Left colon (tissue), 2 donors: Measurements from ENCODE around the gene DLGAP4. TPM values are rescaled to one million over a fixed set of nuclear protein-coding genes. Genes with fewer than 3 reads are reported as not detected.
"Not testable (repeated sequence)": the region's sequence is repeated elsewhere in the genome, so short reads cannot be mapped to it uniquely, and the experiment has no call there.

Experiments
- ATAC-seq: fragments of 200-7000 bp; cut with Tn5 transposase; one replicate; pipeline ENCODE4 v1.9.1; 2020; ENCODE audit warnings: mild to moderate bottlenecking, moderate library complexity
- DNase-seq, 2 donors: peaks; one replicate each; pipeline ENCODE4 v3.0.0-alpha.2; 2020
- intact Hi-C, 2 donors: fragments of 100-400 bp; cut with DNase I in 1 of 2; cut with micrococcal nuclease in 1 of 2; formaldehyde crosslinking; loops; one replicate each; pipeline versions ENCODE4 v1.11.2 to v1.14.0; 2022; cut with DNase I, micrococcal nuclease
- total RNA-seq, 2 donors: library from RNA; stranded (reverse); fragmentation: NEBNext Ultra II Directional; extraction: Animal tissue kit (Norgen Biotek cat#: 25700); gene quantifications; one replicate each; pipeline ENCODE4 v1.2.1, GENCODE V29; 2021
- donor health status: DM: no; HTN: no; CAD: no.
- donor health status: DM: yes; HTN: yes; CAD: no.

DLGAP4 gene
- total RNA-seq, 2 donors from 2014 or later = 39.2 to 47.4 TPM

DNA sequence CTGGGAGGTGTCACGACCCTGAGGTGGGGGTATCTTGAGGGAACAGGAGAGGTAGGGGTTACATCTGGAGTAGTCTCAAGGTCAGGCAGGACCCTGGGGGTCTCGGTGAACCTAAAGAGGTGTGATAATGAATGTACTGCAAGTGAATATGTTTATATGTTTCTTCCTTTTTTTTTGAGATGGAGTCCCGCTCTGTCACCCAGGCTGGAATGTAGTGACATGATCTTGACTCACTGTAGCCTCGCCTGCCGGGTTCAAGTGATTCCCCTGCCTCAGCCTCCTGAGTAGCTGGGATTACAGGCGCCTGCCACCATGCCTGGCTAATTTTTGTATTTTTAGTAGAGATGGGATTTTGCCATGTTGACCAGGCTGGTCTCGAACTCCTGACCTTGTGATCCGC is 168.9 kb downstream of the DLGAP4 start:
- ATAC-seq, intact Hi-C loops, DNase-seq: not testable (repeated sequence)

GRCh38 chr20:36477475-36477874 is 171.3 kb downstream of the DLGAP4 start:
- no peak for ATAC-seq
- intact Hi-C loops = no loop called here

GRCh38 chr20:36478137-36478905 is 172.2 kb downstream of the DLGAP4 start:
- intact Hi-C loops = no loop called here
- ATAC-seq = no peak
- DNase-seq = no peak

More at GRCh38 chr20:36477475-36477874, 171.3 kb downstream of the DLGAP4 start:
- DNase-seq = no peak

DNA sequence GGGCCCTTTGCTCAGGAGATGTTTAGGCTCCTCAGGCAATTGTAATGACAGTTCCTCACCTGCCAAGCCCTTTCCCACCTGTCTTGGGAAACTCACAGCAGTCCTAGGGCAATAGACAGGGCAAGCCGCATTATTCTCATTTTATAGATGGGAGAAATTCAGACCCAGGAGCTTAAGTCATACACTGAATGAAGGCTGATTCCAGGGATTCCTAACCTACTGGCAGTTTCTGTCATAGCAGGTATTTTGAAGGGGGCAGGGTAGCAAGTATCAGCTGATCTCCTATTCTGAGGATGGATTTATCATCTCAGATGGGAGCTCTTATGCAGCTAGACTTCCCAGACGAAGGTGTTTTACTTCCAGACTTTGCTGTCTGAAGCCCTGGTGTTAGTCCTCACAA is 173.8 kb downstream of the DLGAP4 start:
- ATAC-seq (no peak), DNase-seq (no peak)
- intact Hi-C loops = no loop called here

DNA sequence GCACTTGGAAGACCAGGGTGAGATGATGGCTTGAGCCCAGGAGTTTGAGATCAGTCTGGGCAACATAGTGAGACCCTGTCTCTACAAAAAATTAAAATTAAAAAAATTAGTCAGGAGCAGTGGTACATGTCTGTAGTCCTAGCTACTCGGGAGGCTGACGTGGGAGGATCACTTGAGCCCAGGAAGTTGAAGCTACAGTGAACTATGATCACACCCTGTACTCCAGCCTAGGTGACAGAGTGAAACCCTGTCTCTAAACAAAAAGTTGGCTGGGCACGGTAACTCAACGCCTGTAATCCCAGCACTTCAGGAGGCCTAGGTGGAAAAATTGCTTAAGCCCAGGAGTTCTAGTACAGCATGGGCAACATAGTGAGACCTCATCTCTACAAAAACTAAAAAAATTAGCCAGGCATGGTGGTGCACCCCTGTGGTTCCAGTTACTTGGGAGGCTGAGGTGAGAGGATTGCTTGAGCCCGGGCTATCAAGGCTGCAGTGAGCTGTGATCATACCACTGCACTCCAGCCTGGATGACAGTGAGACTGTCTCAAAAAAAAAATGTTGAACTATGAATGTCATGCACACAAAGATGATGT is 174.4 kb downstream of the DLGAP4 start:
- DNase-seq (no peak), ATAC-seq (peak; percentile 29)
- intact Hi-C loops = no loop called here

DNA sequence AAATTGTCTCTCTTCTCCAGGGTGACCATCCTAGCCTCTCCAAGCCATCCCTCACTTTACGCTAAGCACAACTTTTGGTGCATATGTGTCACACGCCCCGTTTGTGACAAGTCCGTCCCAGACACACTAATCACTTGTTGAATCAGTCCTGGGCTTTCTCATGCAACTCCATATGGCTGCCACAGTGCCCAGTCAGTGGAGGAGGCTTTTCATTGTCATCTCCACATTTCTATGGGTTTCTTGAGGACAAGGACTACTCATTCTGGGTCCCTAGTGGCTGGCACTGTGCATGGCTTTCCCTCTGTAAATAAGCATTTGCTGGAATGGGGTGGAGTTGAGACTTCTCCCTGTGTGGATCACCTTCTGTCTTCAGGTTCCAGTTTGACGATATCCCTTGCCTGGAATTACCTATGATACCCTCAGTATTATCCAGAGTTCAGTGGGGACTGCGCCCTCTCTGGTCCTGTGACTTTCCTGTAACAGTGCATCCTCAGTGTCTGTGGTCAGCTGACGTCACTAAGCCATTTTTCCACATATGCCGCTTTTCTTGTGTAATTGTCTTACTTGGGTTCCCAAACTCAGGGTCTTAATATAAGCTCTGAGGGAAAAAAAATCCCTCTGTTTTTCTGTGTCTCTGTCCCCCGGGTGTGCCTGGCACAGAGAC is 175.4 kb downstream of the DLGAP4 start:
- DNase-seq = no peak
- peak; percentile 23 for ATAC-seq
- intact Hi-C loops = no loop called here

DNA sequence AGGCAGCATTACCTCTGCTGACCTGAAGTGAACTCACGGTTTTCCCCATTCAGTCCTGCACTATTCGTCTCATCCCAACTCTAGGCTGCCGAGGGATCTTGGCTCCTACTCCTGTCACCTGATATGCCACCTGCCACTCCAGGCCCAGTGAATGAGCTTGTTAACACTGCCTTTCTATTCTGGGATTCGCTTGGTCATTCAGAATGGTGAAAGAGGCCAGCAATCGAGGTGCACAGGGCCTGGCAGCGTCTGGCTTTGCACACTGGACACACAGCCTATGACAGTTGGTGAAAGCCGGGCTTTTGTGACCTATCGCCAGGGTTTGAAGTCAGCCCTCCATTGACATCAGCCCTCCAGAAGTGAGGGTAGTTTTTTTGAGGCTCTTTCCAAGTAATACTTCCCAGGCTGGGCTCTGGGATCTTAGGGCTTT is 175.9 kb downstream of the DLGAP4 start:
- DNase-seq (no peak), ATAC-seq (peak; percentile 14)
- intact Hi-C loops = no loop called here

- DNase-seq = no peak
- ATAC-seq = no peak
- intact Hi-C loops = no loop called here
Measured at GRCh38 chr20:36483209-36483918, 177.2 kb downstream of the DLGAP4 start.

GRCh38 chr20:36483919-36484808 is 178.0 kb downstream of the DLGAP4 start:
- DNase-seq (no peak), ATAC-seq (no peak)
- intact Hi-C loops = no loop called here

DNA sequence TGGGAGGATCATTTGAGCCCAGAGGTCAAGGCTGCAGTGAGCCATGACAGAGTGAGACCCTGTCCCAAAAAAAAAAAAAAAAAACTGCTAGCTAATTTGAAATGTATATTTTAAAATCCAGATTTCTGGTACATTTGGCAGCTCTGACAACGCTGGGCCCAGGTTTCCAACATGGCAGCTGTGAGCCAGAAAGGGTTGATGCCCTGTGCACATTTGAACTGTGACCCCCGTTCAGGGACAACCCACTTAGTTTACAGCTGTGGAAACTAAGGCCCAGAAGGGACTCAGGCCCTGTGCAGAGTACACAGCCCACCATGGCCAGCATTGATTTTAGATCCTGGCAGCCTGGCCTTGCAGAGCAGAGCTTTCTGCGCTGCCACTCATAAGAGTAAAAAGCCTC is 179.1 kb downstream of the DLGAP4 start:
- no peak for ATAC-seq
- intact Hi-C loops = no loop called here

DNA sequence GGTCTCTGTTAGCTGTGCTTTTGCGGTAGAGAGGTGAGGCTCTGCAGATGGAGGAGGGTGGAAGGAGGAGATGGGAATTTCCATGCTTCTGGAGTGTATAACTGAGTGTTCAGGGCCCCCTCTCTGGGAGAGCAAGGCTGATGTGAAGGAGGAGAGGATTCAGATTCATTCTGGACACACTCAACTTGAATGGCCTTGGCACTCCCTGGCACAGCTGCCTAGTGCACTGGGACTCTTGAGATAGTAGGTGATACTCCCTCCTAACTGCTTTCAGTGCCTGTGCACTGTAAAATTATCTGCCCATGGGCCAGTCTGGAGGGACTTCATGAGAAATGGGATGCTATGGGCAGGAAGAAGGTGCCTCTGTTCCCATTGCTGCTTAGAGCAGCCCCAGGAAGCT is 180.9 kb downstream of the DLGAP4 start:
- no peak for ATAC-seq
- DNase-seq = no peak
- intact Hi-C loops = no loop called here

More for the DNA sequence above, 179.1 kb downstream of the DLGAP4 start:
- DNase-seq = no peak

DNA sequence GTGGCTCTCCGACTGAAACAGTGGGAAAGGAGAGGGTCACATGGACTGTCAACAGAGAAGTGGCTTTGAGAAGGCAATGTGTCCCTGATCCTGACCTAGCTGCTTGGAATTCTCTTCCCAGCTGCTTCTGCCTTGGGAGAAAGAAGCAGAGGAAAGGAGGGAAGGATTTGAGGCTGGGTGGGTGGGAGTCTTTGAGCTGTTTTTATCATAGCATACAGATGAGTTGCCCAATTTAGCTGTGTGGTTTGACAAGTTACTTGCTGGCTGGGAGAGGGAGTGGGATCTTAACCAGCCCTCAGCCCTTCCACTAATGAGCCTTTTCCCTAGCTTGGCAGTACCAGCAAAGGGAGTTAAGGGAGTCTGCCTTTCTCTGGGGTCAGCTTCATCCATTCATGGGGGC is 184.1 kb downstream of the DLGAP4 start:
- ATAC-seq (no peak), DNase-seq (no peak)
- intact Hi-C loops = no loop called here

- DNase-seq (no peak), ATAC-seq (no peak)
- intact Hi-C loops = no loop called here
Measured at GRCh38 chr20:36491901-36492617, 185.9 kb downstream of the DLGAP4 start.

DNA sequence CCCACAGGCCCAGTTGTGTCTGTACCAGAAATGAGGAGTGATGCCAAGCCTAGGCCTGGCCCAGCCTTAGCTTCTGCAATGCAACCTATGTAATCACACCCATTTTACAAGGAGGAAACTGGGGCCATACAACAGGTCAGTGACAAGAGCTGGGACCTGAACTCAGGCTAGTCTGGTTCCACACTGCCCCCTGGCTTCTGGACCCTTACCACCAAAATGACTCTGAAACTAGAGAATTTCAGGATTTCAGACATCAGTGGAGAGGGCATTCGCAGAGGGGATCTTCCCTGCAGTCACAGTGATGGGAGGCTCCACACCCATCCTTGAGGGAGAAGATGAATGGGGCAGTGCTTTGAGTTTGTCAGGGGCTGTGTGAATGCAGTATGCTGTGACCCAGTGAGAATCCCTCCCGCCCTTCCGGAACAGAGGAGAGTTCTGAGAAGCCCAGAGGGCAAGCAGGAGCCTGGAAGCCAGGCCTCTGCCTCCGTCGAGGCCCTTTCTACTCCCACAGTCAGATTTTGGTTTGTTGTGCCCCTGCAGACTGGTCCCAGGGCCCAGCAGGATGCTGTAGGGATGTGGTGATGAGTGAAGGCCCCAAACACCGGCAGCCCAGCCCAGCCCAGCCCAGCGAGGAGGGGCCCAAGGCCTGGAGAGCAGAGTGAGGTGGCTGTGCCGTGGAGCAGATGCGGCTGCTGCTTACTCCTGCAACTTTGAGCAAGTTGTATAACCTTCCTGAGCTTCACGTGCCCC is 187.1 kb downstream of the DLGAP4 start:
- ATAC-seq = peak; percentile 88
- intact Hi-C loops = no loop called here
- DNase-seq = peak in 1 of 2 donors; percentile 40

DNA sequence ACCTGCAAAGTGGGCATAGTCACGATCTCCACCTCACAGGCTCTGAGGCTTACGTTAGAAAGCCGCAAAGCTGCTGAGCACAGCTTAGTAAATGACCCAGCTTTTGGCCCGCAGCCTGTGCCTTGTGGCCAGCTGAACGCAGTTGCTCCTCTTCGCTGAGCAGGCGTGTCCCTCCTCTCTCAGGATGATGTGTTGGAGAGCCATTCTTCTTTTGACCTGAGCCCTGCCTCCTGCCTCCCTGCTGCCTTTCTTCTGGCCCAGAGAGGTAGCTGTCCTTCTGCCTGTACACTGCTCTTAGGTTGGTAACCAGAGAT is 187.6 kb downstream of the DLGAP4 start:
- ATAC-seq (peak; percentile 9), DNase-seq (peak; percentile 34 to 67)
- intact Hi-C loops = no loop called here

DNA sequence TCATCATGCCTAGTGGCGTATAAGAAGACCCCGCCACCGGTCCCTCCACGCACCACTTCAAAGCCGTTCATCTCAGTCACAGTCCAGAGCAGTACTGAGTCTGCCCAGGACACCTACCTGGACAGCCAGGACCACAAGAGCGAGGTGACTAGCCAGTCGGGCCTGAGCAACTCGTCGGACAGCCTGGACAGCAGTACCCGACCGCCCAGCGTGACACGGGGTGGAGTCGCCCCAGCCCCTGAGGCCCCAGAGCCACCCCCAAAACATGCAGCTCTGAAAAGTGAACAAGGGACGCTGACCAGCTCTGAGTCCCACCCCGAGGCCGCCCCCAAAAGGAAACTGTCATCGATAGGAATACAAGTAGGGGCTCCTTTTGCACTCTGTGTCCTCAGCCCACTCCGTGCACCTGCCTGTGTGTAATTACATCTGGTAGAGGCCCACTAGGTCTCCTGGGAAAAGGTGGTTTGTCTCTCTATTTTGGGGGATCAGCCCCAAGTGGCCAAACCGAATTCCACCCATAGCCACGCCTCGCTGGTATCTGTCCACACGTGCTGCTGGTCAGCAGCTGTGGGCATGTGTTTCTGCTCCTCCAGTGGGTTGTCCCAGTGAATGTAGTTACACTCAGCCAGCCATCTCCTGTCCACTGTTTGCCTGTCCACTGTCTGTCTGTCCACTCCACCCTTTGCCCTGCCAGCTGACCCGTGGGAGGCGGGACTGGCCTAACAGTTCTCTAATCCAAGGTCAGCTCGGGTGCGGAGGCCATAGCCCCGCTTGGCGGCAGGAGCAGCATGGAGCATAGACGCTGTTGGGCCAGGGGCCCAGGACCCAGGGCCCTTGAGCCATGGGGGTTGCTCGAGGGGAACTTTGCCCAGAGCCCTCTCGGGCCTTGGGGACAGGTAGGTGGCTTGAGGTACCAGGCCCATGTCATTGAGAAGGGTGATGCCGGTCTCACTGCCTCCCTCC is 190.8 kb downstream of the DLGAP4 start:
- no peak for ATAC-seq

More for the DNA sequence above, 190.8 kb downstream of the DLGAP4 start:
- no peak for DNase-seq
- intact Hi-C loops = no loop called here
